ENCODE measurements around the gene CAPN11. TPM values are rescaled to one million over a fixed set of nuclear protein-coding genes. Genes with fewer than 3 reads are reported as not detected.

Gene CAPN11
- total RNA-seq, 1 donor from 2014 or later, result not detected

GRCh38 chr6:44115866-44116265, 42.8 kb upstream of the CAPN11 start:
- DNase-seq (ENCODE audit: low read depth), result no peak
- no peak for TF ChIP-seq CTCF (conservative IDR thresholded peaks at IDR 0.05; ENCODE audit: low read depth, low read length)
- no peak overlapping the region for H3K4me3 ChIP-seq (ENCODE audit: low read depth, low read length)

DNA sequence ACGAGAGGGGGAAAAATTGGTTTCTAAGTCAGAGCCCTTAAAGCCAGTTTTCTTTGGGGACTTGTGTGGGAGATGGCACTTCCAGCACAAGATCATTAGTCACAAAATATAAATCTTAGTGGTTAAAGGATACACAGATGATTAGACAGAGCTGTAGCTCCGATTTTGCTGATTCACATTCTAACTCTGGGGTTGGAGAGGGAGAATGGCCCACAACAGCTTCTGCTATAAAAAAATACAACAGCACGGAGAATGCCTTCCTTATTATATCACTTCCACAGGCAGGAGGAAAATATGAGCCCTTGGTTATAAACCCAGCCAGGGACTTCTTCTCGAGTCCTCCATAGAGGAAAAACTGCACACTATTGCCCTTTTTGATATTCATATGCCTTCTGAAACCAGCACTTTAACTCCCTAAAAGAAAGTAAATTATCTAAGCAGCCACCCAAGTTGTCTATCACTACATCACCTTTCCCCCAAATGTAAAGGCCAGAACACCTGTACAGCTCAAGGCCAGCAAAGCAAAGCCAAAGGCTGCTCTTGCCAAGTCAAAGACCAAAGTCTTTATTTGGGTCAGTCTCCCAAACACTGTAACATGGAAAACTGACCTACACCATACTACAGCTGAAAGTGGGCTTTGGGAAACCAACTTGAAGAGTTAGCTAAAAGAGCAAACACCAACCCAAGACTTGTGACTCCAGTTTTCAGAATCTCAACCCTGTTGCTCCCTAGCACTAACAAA, 41.8 kb upstream of the CAPN11 start:
- DNase-seq (ENCODE audit: low read depth), result no peak
- TF ChIP-seq CTCF (conservative IDR thresholded peaks at IDR 0.05; ENCODE audit: low read depth, low read length), result no peak
- peak overlapping the region; percentile 12 for H3K4me3 ChIP-seq (ENCODE audit: low read depth, low read length)

- no peak for TF ChIP-seq CTCF (conservative IDR thresholded peaks at IDR 0.05; ENCODE audit: low read depth, low read length)
- H3K4me3 ChIP-seq (ENCODE audit: low read depth, low read length), result no peak overlapping the region
- DNase-seq (ENCODE audit: low read depth), result no peak
These were observed 41.1 kb upstream of the CAPN11 start for GRCh38 chr6:44117397-44118128.

DNA sequence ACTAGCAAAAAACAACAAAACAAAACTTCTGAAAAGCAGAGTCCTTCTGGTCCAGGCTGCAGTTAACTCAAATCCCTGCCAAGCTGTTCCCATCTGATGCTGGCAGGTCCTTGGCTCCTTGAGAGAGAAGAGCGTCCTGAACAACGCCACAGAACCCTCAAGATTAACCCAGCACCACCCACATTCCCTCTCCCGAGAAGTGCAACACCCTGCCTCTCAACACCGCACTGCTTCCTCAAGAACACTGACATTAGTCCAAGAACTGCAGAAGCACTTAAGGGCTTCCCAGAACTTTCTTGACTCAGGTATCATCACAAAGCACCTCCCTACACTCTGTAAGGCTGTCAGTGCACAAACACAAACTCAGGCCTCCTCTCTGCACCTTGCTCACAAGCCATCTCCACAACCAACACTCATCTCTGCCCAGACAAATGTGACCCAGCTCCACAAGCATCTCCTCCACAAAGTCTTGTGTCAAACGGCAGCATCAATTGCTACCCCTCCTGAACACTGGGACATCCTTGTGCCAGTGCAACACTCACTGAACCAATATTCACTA, 38.8 kb upstream of the CAPN11 start:
- no peak for TF ChIP-seq CTCF (conservative IDR thresholded peaks at IDR 0.05; ENCODE audit: low read depth, low read length)
- no peak overlapping the region for H3K4me3 ChIP-seq (ENCODE audit: low read depth, low read length)
- DNase-seq (ENCODE audit: low read depth), result no peak

DNA sequence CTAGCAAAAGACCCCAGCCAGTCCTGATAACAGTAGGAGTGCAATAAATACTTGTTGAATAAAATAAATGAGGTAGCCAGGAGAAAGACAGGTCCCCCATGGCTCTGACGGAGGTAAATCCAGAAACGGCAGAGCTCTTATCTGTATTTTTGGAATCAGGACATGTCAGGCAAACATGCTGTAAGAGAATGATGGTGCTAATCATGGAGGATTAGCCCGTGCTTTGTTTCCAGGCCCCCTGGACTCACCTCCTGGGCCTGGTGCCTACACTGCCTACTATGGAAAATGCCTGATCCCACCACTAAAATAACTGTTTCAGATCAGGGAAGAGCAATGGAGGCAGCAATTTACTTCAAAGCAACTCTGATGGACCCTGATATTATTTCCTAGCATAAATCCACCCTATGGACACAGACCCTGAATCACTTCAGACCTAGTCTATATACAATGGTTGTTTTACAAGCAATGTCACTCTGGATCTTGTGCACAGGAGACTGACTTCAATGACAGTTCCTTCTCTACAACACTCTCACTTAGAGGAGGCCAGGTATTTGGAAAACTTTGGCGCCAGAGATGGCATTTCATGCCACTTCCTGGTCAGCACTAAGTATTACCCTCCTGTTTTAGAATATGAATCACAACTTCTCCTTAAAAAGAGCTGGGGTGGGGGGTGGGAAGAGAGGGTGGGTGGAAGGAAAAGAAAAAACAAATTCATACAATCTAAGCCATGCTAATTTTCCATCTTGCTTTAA, 37.8 kb upstream of the CAPN11 start:
- no peak for DNase-seq (ENCODE audit: low read depth)
- no peak for TF ChIP-seq CTCF (conservative IDR thresholded peaks at IDR 0.05; ENCODE audit: low read depth, low read length)

GRCh38 chr6:44122801-44123200, 35.8 kb upstream of the CAPN11 start:
- H3K4me3 ChIP-seq (ENCODE audit: low read depth, low read length), result no peak overlapping the region
- DNase-seq (ENCODE audit: low read depth), result no peak
- TF ChIP-seq CTCF (conservative IDR thresholded peaks at IDR 0.05; ENCODE audit: low read depth, low read length), result no peak

More for the DNA sequence above, 37.8 kb upstream of the CAPN11 start:
- H3K4me3 ChIP-seq (ENCODE audit: low read depth, low read length), result no peak overlapping the region

All from epithelial cell of proximal tubule (primary cell).